NCI-H2107 treated with DMSO at 0.1 percent for 48 hours (cell line): ENCODE results near the gene MLKL.
"Not testable (repeated sequence)": the region's sequence is repeated elsewhere in the genome, so short reads cannot be mapped to it uniquely, and the experiment has no call there.

Experiments
- DNase-seq: peaks from one replicate; lab custom pipeline; 2025; ENCODE audit not compliant: unreplicated experiment; lab: John Stamatoyannopoulos, UW

The MLKL gene

GRCh38 chr16:74709441-74709877 is 8.8 kb upstream of the MLKL start:
- DNase-seq, result peak; percentile 79

GRCh38 chr16:74700116-74700437 is 585 bp downstream of the MLKL start:
- no peak for DNase-seq

DNA sequence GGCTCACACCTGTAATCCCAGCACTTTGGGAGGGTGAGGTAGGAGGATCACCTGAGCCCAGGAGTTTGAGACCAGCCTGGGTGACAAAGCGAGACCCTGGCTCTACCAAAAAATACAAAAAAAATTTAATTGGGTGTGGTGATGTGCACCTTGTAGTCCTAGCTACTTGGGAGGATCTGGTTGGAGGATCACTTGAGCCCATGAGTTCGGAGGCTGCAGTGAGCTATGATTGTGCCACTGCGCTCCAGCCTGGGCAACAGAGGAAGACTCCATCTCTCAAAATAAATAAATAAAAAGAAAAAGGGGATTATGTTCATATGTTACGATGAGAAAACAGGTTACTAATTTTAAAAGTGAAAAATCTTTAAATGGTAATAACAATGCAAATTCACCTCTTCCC is 996 bp downstream of the MLKL start:
- DNase-seq, result no peak

- no peak for DNase-seq
Observed at GRCh38 chr16:74698222-74698621, 2.4 kb downstream of the MLKL start.

DNA sequence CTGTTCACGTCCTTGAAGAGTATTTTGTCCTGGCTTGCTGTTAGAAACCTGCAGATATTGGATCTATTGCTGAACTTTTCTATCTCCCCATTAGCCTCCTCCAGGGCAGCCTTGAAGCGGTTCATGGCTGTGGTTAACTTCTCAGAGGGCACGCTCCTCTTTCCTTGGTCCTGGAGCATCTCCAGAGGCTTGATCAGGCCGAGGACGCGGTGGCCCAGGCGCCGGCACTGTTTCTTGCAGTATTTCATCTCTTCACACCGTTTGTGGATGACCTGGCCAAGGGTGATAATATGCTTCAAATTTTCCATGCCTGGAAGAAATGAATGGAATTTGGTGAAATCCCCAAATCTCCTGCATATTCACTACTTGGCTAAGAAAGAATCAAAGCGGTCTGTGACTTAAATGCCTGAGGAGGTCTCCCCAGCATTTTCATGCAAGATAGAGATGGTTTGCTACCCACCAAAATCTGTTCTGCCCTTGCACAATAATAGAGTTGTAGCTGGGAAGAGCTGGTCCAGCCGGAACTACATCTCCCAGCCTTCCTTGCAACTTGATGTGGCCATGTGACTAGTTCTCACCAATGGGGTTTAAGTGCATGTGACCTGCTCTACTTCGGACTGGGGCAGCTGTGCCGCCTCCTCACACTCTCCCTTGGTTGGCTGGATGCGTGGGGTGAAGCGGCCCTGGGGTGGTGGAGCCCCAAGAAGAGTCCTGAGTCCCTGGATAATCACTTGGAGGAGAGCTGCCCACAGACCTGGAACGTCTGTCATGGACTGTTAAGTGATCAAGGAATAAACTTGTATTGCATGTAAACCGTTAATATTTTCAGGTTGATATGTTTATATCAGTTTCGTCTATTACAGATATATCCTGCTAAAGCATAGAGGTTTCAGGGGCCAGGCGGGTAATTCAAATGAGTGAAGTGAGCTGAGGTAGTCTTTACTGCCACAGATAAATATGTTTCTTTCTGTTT is 4.9 kb downstream of the MLKL start:
- DNase-seq, result peak; percentile 75

DNA sequence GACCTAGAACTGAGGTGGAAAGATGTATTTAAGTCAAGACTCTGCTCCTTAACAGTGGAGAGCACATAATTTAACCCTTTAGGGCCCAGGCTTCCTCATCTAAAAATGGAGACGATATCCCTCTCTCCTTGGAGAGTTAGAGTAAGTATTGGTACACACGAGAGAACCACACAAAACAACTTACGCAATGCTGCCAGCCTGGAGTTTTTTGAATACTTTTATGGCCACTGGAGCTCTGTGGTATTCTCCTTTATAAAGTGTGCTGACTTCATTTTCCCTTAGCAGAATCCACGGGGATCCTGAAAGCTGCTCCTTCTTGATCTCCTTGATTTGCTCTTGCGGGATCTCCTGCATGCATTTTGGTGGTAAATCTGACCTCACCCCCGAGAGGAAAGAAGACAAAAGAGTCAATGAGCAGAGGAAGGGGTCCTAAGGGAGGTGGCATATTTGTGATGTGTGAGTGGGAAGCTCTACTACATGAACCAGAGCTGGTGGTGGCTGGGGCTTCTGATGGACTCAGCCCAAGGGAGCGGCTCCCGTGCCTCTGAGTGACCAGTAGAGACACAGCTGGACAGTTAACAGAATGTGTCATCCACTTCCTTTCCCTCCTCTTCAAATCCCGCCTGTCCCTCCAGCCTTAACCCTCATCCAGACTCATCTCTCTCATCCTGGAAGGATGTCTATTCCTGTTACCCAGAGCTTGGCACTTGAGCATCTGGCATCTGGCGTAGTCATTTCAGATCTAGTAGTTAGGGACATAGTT is 9.4 kb downstream of the MLKL start:
- DNase-seq, result no peak

- no peak for DNase-seq
Observed at GRCh38 chr16:74682556-74682955, 18.1 kb downstream of the MLKL start.

GRCh38 chr16:74680681-74681080 is 20.0 kb downstream of the MLKL start:
- DNase-seq, result no peak

- DNase-seq, result no peak
Observed at GRCh38 chr16:74679983-74680382, 20.7 kb downstream of the MLKL start.

GRCh38 chr16:74677868-74678267 is 22.8 kb downstream of the MLKL start:
- no peak for DNase-seq

DNA sequence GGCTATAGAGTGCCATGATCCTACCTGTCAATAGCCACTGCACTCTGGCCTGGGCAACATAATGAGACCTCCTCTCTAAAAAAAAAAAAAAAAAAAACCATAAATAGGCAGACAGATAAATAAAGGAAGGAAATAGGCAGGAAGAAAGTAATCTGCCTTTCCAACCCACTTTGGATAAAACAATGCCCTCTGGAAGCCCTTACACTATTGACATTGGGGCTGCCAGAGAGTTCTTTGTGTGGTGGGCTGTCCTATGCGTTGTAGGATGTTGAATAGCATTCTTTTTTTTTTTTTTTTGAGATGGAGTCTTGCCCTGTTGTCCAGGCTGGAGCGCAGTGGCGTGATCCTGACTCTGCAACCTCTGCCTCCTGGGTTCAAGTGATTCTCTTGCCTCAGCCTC is 26.8 kb downstream of the MLKL start:
- DNase-seq, result no peak

GRCh38 chr16:74668877-74669276 is 31.8 kb downstream of the MLKL start:
- not testable (repeated sequence) for DNase-seq

DNA sequence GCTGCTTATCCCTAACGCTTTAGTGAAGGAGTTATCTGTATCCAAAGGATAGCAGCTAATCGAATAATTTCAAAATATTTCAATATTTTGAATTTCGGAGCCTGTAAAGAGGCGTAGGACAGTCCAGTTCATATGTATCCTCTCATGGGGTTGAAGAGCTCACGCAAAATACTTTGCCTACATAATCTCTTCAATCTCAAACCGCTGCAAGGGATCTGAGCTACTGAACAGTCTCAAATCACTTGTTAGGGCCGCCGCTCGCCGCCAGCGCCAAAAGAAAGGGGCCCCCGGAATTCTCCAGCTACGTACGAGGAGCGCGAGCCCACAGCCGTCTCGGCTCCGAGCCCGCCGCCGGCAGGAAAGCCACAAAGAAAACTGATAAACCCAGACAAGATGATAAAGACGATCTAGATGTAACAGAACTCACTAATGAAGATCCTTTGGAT is 33.4 kb downstream of the MLKL start:
- no peak for DNase-seq

DNA sequence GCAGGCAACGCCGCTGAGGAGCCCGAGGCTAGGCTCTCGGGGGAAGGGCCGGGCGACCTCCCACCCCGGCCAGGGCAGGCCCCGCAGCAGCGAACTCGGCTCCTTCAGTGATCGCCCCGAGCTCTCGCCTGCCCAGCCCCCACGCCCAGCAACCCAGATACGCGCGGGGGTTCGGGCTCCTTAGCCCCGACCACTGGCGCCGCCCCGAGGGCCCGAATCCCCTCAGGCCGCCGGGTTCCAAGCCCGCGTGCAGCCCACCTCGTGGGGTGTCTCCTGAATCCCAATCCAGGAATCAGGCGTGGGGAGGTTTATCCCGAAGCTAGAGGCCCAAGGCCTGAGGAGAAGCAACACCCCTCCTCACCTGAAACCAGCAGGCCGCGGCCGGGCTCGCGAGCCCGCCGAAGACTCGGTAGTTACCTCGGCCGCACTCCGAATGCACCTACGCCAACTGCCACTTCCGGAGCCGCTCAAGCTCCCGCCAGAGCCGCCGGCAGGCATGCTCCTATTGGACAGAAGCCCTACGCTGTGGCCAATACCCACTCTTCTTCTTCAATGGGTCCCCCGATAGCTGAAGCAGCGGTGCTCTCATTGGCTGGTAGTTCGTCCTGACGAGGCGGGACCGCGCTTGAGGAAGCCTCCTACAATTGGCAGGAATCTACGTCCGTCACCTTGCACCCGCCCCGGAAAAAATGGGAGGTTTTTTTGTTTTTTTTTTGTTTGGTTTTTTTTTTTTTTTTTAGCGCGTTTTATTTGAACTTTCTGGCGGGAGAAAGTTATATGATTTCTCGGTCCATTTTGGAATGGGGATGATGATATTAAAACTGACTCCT is 34.0 kb downstream of the MLKL start, which contains the start of gene RFWD3:
TSS of gene RFWD3 (minus strand) at position 453 of the 830 bp plus-strand sequence. CDS start 5,428 bp downstream, outside the sequence.
- DNase-seq, result peak; percentile 96

DNA sequence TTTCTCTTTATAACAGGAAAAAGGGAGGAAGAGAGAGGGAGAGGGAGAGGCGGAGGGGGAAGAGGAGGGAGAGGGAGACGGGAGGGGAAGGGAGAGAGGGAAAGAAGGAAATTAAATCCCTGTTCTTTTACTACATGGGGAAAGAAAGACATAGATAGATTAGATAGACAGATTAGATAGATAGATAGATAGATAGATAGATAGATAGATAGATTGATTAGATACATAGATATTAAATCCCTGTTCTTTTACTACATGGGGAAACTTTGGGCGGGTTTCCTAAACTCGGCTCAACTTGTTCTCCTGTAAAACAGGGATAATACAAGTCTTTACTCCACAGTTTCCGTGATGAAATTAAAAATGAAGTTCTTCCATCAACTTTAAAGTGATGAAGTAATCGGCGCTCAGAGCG is 34.6 kb downstream of the MLKL start:
- DNase-seq, result no peak

DNA sequence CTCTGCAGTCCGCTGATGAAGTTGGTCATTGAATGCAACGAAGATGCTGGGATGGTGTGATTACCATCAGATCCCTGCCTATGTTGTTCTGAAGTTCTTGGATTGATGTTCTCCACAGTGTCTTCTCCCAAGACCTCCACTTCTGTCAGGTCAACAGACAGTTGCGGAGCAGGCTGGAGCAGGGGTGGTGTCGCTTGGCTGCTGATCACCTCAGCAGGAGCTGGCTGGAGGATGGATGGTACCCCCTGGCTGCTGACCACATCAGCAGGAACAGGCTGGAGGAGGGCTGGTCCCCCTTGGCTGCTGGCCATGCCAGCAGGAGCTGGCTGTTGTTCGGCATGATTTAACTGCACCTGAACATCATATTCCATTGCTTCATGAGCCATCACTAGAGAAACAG is 39.6 kb downstream of the MLKL start:
- DNase-seq, result no peak

DNA sequence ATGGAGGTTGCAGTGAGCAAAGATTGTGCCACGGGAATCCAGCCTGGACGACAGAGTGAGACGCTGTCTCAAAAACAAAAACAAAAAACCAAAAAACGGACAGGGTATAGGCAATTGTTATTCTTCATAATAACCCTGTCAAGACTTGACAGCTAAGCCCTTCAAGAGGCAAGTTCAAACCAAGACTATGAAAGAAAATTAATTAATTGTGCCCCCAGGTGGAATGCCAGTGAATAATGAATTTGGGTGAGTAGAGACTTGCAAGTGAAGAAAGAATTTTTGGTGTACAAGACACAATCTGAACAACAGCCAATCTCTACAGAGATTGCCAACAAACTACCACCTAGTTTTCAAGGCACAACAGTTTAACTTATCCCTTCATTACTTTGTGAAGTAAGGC is 40.3 kb downstream of the MLKL start:
- DNase-seq, result no peak

GRCh38 chr16:74659041-74659440 is 41.6 kb downstream of the MLKL start:
- DNase-seq, result no peak

DNA sequence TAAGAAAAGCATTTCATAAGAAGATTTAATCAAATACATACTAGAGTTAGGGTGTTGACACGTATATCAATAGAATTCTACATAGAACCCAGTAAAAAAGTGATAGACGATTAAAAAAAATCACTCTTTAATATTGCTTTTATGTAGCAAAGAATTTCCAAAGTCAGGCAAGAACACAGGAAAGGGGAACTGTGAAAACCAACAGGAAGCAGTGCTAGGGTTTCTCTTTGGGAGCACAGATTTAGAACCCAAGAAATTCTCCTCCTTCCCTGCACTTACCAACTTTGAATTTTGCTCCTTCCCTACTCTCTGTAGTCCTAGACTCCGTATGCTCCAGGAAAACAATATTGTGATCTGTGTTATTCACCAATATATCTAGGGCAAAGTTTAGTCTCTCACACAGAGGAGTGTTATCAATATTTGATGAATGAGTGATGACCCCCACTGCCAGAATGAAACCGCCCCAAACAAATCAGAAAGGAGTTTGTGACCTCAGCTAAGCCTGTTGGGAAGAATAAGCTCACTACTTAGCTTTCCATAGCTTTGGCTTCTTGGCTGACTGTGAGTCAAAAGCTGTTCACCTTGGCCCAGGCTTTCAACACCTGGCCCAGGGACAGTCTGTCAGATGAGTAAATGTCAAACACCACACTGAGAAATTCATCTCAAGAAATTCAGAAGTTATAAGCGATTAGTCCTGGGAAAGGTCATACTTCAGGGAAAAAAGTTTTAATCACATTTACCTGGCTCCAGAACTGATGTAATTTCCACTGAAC is 42.6 kb downstream of the MLKL start:
- no peak for DNase-seq

- no peak for DNase-seq
Observed at GRCh38 chr16:74654536-74655050, 46.1 kb downstream of the MLKL start.
